Stimulated activated CD8-positive, alpha-beta memory T cell treated with anti-CD3 and anti-CD28 coated beads, Interleukin-7, amount 100 ng/mL, for 4 hours (primary cell): ENCODE data around the gene OLFML2A.
"Not testable (repeated sequence)": the region's sequence is repeated elsewhere in the genome, so short reads cannot be mapped to it uniquely, and the experiment has no call there.

Source experiments
- DNase-seq, 2 donors: peaks; one replicate each; pipeline ENCODE4 v3.0.0-alpha.2; 2020; ENCODE audit warnings: low read depth in 2 of 2

OLFML2A gene

DNA sequence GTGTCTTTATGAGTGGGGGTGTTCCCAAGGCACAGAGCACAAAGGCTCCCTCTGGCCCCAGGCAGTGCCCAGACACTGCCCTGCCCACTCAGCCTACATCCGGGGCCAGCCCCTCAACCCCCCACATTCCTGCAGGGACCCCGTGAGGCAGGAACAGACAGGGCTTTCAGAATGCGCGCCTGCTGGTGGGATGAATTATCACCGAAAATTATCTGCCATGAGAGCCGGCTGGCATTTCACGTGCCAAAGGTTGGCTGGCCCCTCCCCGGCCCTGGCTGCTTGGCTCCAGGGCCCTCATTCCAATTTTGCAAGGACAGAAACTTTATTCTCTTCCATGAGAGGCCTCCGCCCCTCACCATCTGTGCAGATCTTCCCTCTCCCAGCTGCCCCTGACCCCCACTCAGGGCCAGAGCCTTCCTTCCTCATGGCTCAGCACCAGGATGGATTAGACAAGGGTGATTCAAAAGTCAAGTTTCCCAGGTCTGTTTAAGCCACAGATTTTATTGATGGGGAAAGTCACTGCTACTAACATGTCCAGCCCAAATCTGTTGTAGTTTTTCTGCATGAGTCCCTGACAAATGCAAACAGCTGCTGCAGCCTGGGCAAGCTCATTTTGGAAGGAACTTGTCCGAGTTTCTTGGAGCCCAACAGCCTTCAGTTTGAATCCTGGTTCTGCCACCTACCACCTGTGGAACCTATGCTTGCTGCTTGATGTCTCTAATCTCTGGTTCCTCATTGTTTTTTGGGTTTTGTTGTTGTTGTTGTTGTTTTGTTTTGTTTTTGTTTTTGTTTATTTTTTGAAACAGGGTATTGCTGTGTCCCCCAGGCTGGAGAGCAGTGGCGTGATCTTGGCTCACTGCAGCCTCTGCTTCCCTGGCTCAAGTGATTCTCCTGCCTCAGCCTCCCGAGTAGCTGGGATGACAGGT is 44.0 kb downstream of the OLFML2A start:
- DNase-seq, result no peak

DNA sequence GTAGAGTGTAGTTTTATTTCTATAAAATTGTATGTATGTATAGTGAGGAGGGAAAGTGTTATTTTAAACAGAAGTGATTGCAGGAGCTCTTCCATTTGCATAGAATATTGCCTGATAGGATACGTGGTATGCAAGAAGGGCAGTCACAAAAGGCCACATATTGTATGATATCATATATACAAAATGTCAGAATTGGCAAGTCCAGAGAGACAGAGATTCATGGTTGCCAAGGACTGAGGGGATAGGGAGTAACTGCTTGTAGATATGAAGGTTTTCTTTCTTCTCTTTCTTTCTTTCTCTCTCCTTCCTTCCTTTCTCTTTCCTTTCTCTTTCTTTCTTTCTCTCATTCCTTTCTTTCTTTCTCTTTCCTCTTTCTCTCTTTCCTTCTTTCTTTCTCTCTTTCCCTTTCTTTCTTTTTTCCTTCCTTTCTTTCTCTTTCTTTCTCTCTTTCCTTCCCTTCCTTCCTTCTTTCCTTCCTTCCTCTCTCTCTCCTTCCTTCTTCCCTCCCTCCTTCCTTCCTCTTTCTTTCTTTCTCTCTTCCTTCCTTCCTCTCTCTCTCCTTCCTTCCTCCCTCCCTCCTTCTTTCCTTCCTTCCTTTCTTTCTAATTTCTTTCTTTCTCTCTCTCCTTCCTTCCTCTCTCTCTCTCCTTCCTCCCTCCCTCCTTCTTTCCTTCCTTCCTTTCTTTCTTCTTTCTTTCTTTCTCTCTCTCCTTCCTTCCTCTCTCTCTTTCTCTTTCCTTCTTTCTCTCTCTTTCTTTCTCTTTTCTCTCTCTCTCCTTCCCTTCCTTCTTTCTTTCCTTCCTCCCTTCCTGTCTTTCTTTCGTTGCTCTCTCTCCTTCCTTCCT is 51.8 kb downstream of the OLFML2A start:
- DNase-seq, result no peak

DNA sequence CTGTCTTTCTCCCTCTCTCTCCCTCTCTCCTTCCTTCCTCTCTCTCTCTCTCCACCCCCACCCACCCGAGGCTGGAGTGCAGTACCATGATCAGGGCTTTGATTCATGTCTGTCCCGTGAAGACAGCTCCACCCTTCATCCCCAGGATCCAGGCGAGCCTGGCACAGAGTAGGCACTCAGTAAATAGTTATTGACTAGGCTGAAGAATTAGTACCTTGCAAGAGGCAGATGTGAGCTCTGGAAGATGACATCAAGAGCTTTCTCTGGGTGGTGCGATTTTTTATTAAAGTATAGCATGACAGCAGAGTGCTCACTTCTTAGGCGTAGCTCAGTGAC is 52.4 kb downstream of the OLFML2A start:
- no peak for DNase-seq

DNA sequence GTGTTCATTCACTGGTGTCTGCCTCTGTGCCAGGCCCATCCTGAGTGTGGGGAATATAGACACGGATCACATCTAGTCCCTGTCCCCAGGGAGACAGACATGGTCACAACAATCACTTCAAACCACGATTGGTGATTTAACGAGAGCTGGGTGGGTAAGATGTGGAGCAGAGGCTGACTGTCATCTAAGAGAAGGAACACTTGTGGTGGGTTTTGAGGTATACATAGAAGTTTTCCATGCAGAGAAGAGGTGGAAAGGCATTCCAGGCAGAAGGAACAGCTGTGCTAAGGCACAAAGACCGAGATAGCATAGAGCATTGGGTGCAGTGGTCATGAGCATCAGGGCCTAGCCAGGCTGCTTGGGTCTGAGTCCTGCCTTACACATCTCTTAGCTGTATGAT is 53.7 kb downstream of the OLFML2A start:
- no peak for DNase-seq

DNA sequence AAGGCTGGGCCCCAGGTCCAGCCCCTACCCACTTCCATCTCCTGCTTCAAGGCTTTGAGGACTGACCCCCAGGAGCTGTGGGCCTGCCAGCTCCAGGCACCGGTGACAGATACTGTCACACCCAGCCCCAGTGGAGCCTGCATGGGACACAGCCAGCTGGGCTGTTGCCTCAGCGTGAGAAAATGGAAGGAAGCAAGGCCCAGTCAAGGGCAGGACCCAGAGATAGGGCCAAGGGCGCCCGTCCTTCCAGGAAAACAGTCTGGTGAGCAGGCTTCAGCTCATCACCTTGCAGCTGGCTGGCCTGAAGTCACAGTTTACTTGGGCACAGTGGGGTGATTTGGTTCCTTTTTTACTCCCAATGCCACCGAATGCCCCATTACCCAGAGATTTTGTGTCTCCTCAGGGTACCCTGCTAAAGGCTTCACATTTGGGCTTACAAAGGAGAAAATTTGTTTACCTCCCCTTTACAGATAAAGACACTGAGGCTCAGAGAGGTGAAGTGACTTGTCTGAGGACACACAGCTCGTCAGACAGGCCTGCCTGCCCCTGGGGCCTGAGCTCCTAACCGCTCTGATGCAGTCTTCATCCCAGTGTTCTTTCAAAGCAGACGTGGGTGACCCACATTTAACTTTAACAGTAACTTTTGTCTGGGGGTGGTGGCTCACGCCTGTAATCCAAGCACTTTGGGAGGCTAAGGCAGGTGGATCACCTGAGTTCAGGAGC is 54.9 kb downstream of the OLFML2A start:
- no peak for DNase-seq

DNA sequence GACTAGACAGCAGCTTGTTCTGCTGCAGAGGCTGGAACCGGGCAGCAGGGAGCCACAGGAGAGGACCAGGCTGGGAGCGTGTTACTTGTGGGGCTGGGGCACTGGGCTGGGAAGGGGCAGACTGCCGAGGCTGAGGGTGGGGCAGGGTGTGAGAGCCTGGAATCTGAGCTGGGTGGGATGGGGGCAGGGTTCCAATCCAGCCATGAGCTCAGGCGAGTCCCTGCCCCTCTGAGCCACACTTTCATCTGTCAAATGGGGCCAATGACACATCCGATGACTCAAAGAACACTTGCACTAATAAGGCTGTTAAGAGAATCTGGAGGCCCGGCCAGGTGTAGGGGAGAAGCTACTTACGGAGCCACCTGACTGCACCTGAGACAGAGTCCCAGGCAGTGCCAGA is 57.7 kb downstream of the OLFML2A start:
- no peak for DNase-seq

DNA sequence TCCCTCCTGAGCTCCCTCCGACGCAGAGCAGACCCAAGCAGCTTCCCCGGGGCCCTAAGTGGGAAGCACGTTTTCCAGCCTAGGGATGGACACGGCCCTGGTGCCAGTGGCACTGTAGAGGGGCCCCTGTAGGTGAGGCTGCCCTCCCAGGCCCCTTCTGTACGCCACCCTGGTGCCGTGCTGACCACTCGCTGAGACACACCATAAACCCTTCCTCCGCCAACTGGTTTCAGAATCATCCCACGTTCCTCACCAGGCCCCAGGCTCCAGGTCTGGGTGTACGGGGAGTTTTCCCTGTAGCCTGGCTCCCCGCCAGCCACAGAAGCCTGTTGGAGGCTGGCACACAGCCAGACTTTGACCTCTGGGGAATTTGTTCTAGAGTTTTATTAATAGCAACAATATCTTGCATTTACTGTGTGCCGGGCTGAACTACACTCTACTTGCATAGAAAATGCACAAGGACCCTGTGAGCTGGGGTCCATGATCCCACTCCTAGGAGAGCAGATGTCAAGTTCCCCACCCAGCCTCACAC is 58.2 kb downstream of the OLFML2A start:
- DNase-seq, result no peak

DNA sequence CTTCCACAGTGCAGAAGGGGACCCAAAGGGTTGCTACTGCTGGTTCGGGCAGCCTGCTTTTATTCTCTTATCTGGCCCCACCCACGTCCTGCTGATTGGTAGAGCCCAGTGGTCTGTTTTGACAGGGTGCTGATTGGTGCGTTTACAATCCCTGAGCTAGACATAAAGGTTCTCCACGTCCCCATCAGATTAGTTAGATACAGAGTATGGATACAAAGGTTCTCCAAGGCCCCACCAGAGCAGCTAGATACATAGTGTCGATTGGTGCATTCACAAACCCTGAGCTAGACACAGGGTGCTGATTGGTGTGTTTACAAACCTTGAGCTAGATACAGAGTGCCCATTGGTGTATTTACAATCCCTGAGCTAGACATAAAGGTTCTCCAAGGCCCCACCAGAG is 61.2 kb downstream of the OLFML2A start:
- DNase-seq, result not testable (repeated sequence)

DNA sequence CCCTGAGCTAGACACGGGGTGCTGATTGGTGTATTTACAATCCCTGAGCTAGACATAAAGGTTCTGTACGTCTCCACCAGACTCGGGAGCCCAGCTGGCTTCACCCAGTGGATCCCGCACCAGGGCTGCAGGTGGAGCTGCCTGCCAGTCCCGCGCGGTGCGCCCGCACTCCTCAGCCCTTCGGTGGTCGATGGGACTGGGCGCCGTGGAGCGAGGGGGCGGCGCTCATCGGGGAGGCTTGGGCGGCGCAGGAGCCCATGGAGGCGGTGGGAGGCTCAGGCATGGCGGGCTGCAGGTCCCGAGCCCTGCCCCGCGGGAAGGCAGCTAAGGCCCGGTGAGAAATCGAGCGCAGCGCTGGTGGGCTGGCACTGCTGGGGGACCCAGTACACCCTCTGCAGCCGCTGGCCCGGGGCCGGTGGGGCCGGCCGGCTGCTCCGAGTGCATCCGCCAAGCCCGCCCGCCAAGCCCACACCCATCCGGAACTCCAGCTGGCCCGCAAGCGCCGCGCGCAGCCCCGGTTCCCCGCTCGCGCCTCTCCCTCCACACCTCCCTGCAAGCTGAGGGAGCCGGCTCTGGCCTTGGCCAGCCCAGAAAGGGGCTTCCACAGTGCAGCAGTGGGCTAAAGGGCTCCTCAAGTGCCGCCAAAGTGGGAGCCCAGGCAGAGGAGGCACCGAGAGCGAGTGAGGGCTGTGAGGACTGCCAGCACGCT is 61.8 kb downstream of the OLFML2A start:
- DNase-seq, result not testable (repeated sequence)

DNA sequence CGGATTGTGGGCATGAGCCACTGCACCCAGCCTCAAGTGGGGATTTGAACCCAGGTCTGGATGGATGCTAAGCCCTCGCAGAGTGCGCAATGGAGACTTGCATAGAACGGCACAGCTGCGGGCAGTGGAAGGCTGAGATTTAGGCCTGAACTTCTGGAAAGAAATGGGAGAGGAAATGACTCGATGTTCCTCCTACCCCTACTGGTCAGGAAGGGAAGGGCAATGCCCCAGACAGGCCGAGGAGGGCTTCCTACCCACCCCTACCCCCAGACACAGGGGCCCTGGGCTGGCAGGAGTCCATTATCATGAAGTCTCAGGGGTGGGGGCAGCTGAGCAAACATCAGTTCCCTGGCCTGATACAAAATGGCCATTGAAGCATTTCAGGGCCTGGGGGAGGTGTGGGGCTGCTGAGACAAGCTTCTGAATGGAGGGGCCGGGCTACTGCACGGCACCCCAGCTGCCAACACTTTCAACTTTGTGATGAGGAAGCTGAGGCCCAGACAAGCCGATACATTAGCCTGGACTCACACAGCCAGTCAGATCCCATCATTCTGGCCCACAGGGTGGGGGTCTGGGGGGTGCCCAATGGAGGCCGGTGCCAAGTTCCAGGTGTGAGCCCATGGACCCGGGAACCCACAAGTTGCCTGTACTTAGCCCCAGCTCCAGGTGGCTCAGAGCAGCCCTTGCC is 62.8 kb downstream of the OLFML2A start:
- DNase-seq, result no peak

DNA sequence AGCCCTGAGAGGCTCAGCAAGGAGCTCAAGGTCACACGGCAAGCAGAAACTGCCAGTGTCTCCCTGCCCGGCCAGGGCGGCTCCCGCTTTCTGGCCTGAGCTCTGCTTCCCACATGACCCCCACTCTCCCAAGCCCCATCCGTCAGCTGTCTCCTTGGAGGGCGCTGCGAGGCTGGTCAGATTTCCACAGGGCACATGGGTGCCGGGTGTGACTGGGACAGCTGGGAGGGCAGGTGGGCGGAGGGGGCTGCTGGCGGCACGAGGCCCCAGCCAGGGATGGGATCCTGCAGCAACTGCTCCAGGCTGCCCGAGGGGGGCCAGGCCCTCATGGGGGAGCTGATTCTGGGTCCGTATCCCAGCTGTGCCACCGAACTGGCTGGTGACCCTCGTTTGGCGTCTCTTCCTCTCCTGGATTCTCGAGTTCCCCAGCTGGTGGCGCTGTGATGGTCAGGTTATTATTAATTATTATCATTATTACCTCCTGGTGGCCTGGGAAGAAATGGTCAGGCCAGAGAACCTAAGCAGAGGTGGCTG is 63.4 kb downstream of the OLFML2A start:
- DNase-seq, result no peak

DNA sequence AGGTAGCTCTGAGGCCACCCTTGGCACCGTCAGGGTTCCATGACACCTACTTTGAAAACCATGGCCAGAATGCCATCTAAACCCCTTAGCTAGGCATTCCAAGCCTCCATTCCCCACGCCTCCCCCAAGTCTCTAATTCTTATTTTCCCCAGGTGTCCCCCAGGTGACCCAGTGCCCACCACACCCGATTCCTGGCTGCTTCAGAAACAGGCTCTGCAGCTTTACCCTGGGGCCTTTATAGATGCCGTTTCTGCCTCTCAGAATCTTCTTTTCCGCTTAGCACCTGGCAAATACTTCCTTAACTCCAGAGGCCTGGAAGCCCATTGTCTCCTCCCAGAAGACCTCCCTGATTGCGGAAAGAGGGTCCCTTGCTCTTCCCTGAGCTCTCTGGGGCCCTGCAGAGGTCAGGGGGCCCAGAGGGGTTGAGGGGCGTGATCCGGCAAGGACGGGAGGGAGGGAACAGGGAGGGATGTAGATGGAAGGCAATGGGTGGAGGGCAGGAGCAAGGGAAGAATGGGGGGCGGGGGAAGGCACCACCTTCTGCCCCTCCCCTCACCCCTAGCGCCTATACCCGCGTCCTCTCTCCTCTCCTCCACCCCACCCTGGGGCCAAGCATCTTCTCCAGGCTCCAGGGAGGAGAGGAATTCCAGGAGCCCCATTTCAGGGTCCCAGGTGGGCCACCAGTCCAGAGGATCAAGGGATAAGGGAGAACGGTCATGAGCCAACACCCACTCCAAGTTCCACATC is 64.3 kb downstream of the OLFML2A start:
- DNase-seq, result no peak

DNA sequence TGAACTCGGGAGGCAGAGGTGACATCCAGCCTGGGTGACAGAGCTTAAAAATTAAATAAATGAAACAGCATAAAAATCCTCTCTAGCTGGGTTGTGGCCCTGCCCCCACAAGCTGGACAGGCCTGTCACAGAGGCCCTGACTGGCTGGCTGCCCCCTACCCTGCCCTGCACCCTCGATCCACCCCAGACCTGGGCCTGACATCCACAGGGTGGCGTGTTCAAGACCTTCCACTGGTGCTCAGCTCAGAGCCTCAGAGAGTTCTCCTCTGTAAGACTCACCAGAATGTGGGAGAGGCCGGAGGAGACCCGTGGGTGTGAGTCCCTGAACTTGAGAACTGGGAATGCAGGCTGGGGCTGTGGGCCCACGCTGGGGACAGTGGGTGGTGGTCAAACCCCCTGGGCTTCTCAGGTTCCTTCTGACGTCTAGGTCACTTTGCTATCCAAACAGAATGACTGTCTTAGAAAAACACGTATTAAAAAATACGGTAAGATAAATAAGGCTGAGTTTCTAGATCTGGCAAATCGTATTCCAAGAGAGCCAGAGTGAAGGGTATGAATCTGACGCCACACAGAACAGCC is 66.6 kb downstream of the OLFML2A start:
- DNase-seq, result no peak

DNA sequence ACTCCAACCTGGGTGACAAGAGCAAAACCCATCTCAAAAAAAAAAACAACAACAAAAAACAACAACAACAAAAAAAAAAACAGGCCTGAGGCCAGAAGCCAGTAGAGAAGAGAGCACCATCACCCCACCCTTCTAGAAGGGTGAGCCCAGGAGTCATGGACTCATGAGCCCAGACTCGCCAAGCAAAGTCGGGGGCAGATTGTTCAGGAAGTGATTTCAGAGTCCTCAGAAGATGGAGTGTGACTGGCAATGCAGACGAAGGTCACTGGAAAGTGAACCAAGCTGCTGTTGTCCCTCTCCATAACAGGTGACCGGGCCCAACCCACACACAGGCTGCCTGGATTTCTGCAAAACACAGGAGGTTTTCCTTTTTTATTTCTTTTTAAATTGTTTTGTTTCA is 67.4 kb downstream of the OLFML2A start:
- no peak for DNase-seq

DNA sequence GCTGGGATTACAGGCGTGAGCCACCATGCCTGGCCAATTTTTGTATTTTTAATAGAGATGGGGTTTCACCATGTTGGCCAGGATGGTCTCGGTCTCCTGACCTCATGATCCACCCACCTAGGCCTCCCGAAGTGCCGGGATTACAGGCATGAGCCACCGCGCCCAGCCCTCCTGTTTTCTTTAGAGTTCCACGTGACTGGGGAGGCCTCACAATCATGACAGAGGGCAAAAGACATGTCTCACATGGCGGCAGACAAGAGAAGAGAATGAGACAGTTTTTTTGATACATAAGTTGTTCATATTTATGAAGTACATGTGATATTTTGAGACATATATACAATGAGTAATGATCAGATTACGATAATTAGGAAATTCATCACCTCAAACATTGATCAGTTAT is 69.5 kb downstream of the OLFML2A start:
- DNase-seq, result not testable (repeated sequence)

DNA sequence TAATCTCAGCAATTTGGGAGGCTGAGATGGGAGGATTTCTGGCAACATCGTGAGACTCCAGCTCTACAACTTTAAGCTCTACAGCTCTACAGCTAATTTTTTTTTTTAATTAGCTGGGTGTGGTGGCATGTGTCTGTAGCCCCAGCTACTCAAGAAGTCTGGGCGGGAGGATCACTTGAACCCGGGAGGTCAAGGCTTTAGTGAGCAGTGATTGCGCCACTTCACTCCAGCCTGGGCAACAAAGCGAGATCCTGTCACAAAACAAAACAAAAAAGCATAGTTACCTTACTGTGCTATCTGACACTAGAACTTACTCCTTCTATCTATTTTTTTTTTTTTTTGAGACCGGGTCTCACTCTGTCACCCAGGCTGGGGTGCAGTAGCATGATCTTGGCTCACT is 70.0 kb downstream of the OLFML2A start:
- DNase-seq, result no peak

DNA sequence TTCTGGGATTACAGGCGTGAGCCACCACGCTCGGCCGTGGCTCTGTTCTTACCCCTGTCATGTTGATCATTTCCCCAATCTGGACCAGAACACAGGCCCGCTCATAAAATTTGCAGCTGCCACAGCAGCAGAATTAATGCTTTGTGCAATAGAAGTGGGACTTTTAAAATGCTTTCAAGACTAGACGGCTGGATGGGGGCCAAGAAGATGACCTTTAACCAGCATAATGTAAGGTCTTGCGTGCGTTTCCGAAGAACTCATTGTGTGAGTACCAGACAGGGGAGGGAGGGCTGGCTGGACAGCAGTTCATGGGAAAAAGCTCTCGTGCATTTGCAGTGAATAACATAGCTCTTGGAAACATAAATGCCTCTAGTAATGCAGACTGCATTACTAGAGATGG is 72.9 kb downstream of the OLFML2A start:
- DNase-seq, result no peak

DNA sequence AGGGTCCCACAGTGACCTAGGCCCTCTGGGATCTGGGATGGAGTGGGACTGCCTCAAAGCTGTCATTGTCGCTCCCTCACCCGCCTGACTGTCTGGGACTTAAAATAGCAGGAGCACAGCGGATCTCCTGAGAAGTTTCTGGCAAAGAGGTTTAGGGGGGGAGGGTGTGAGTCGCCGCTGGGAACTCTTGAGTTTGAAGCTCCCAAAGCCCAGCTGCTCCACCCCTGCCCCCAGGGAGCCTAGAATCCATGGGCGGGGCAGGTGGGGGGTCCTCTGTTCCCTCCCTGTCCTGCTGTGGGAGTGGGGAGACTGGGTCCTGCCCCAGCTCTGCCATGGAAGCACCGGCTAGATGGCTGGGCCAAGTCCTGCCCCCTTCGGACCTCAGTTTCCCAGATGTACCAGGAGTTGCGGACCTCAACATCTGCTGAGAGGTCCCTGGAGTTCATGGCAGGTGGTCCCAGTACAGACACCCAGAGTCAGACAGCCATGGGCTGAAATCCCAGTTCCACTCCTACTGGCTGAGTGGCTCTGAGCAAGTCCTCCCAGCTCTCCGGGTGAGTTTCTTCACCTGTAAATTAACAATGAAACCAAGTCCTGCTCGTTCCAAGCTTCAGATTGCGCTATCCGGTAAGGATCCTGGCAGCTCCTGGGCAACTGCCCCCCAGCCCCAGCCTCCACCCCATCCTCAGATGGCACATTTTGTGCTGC is 75.3 kb downstream of the OLFML2A start:
- no peak for DNase-seq
